GM23338 (cell line): Measurements from ENCODE around the gene RNF34. TPM values are rescaled to one million over a fixed set of nuclear protein-coding genes. Genes with fewer than 3 reads are reported as not detected.

Source experiments
- ATAC-seq: fragments of 200-7000 bp; cut with Tn5 transposase; 3 replicates; pipeline ENCODE4 v1.9.1; 2020
- DNase-seq: peaks from one replicate; pipeline ENCODE4 v3.0.0-alpha.2; 2015; ENCODE audit warnings: low spot score
- H2AFZ ChIP-seq: fragments of 200-600 bp; sonication (generic); 2 replicates; pipeline ENCODE4 v1.8.0; 2016; ENCODE audit warnings: antibody characterized with exemption, mild to moderate bottlenecking, moderate library complexity
- H3F3A ChIP-seq: fragments of 200-600 bp; sonication (generic); replicated peaks from 2 replicates; pipeline ENCODE4 v1.8.0; 2017; ENCODE audit warnings: antibody characterized with exemption, mixed run types, low read depth
- H3K27ac ChIP-seq: fragments of 200-600 bp; sonication (generic); 2 replicates; pipeline ENCODE4 v1.6.1; 2016; ENCODE audit warnings: low read depth
- H3K27me3 ChIP-seq: fragments of 200-600 bp; sonication (generic); 2 replicates; pipeline ENCODE4 v1.8.0; 2016; ENCODE audit warnings: mild to moderate bottlenecking, mixed run types, moderate library complexity; ENCODE audit not compliant: insufficient read depth
- H3K36me3 ChIP-seq: fragments of 200-600 bp; sonication (generic); 2 replicates; pipeline ENCODE4 v1.8.0; 2016; ENCODE audit warnings: mild to moderate bottlenecking; ENCODE audit not compliant: insufficient read depth
- H3K4me1 ChIP-seq: fragments of 200-600 bp; sonication (generic); 2 replicates; pipeline ENCODE4 v1.8.0; 2016; ENCODE audit warnings: mild to moderate bottlenecking, moderate library complexity; ENCODE audit not compliant: insufficient read depth
- H3K4me2 ChIP-seq: fragments of 200-600 bp; sonication (generic); 2 replicates; pipeline ENCODE4 v1.7.1; 2017; ENCODE audit warnings: mixed run types
- H3K4me3 ChIP-seq: fragments of 200-600 bp; sonication (generic); 2 replicates; pipeline ENCODE4 v1.6.1; 2016; ENCODE audit warnings: mixed run types
- H3K79me2 ChIP-seq: fragments of 200-600 bp; sonication (generic); replicated peaks from 2 replicates; pipeline ENCODE4 v1.8.0; 2017; ENCODE audit warnings: mild to moderate bottlenecking; ENCODE audit not compliant: insufficient read depth
- H3K9me2 ChIP-seq: fragments of 200-600 bp; sonication (generic); 2 replicates; pipeline ENCODE4 v1.8.0; 2017; ENCODE audit not compliant: insufficient read depth
- H4K20me1 ChIP-seq: fragments of 200-600 bp; sonication (generic); replicated peaks from 2 replicates; pipeline ENCODE4 v1.8.0; 2017; ENCODE audit warnings: mild to moderate bottlenecking; ENCODE audit not compliant: insufficient read depth
- H3K27ac Mint-ChIP-seq: 2 replicates; pipeline ENCODE4 v1.8.0; 2020; ENCODE audit warnings: inconsistent platforms, mild to moderate bottlenecking, moderate library complexity, mixed read lengths
- H3K27me3 Mint-ChIP-seq: 3 replicates; pipeline ENCODE4 v1.8.0; 2022; ENCODE audit warnings: low read depth, mild to moderate bottlenecking, moderate library complexity, mixed read lengths, inconsistent platforms; ENCODE audit not compliant: insufficient read depth, poor library complexity
- H3K36me3 Mint-ChIP-seq: 3 replicates; pipeline ENCODE4 v1.8.0; 2021; ENCODE audit warnings: low read depth, mild to moderate bottlenecking, inconsistent platforms, moderate library complexity, mixed read lengths
- H3K4me1 Mint-ChIP-seq: 3 replicates; pipeline ENCODE4 v1.8.0; 2020; ENCODE audit warnings: mild to moderate bottlenecking, inconsistent platforms, mixed read lengths
- H3K4me3 Mint-ChIP-seq: 3 replicates; pipeline ENCODE4 v1.8.0; 2021; ENCODE audit warnings: moderate library complexity, mild to moderate bottlenecking, inconsistent platforms, mixed read lengths
- H3K9me3 Mint-ChIP-seq: 3 replicates; pipeline ENCODE4 v1.8.0; 2020; ENCODE audit warnings: moderate library complexity, mild to moderate bottlenecking, inconsistent platforms, mixed read lengths
- CREB1 ChIP-seq: fragments of 250-450 bp; sonication (Bioruptor Pico); IDR thresholded peaks from 2 replicates; pipeline ENCODE4 v1.5.0; 2020; ENCODE audit warnings: low read depth, mild to moderate bottlenecking, moderate library complexity
- CTCF ChIP-seq, 2 experiments: fragments of 200-600 bp in 1 of 2; sonication (generic) in 1 of 2; conservative IDR thresholded peaks; 2 replicates each; pipeline versions ENCODE4 v1.5.1 to v1.6.1; 2016 to 2017; ENCODE audit warnings: antibody characterized with exemption in 2 of 2, low read depth in 2 of 2, mild to moderate bottlenecking in 2 of 2, moderate library complexity in 1 of 2
- ETS1 ChIP-seq: IDR thresholded peaks from 2 replicates; pipeline ENCODE4 v1.6.1; 2016; ENCODE audit warnings: antibody characterized with exemption
- EZH2 ChIP-seq: fragments of 200-600 bp; sonication (generic); IDR thresholded peaks from one replicate; pipeline ENCODE4 v1.8.0; 2017; ENCODE audit warnings: antibody characterized with exemption, mild to moderate bottlenecking, low read depth; ENCODE audit not compliant: unreplicated experiment
- EZH2phosphoT487 ChIP-seq: fragments of 200-600 bp; sonication (generic); IDR thresholded peaks from one replicate; pipeline ENCODE4 v1.8.1; 2018; ENCODE audit warnings: antibody characterized with exemption; ENCODE audit not compliant: unreplicated experiment
- JUNB ChIP-seq: IDR thresholded peaks from one replicate; pipeline ENCODE4 v1.6.1; 2016; ENCODE audit warnings: antibody characterized with exemption; ENCODE audit not compliant: unreplicated experiment
- NANOG ChIP-seq: IDR thresholded peaks from 2 replicates; pipeline ENCODE4 v1.6.1; 2016; ENCODE audit warnings: antibody characterized with exemption, borderline replicate concordance
- POLR2AphosphoS5 ChIP-seq: IDR thresholded peaks from 2 replicates; pipeline ENCODE4 v1.6.1; 2016; ENCODE audit warnings: antibody characterized with exemption, low read depth
- REST ChIP-seq: IDR thresholded peaks from one replicate; pipeline ENCODE4 v1.6.1; 2018; ENCODE audit warnings: antibody characterized with exemption; ENCODE audit not compliant: unreplicated experiment
- STAT1 ChIP-seq: IDR thresholded peaks from one replicate; pipeline ENCODE4 v1.6.1; 2016; ENCODE audit warnings: antibody characterized with exemption; ENCODE audit not compliant: unreplicated experiment
- ZNF114 ChIP-seq: fragments of 250-450 bp; sonication (Bioruptor Pico); IDR thresholded peaks from 2 replicates; pipeline ENCODE4 v1.5.0; 2020; ENCODE audit warnings: mild to moderate bottlenecking, moderate library complexity
- ZNF331 ChIP-seq: fragments of 250-450 bp; sonication (Bioruptor Pico); IDR thresholded peaks from 2 replicates; pipeline ENCODE4 v1.5.0; 2020; ENCODE audit warnings: low read depth, mild to moderate bottlenecking, moderate library complexity
- ZNF462 ChIP-seq: fragments of 250-450 bp; sonication (Bioruptor Pico); IDR thresholded peaks from 2 replicates; pipeline ENCODE4 v1.5.0; 2020; ENCODE audit warnings: mild to moderate bottlenecking, moderate library complexity
- polyA plus RNA-seq: library from polyadenylated mRNA; unstranded; fragments of >200 nt; fragmentation: Nextera tagmentation; extraction: Ambion mirVana; gene quantifications from 2 replicates; pipeline ENCODE4 v1.2.1, GENCODE V29; 2016
- total RNA-seq: library from RNA; depleted of rRNA; stranded (reverse); fragments of >200 nt; shearing (Covaris generic); gene quantifications from 2 replicates; pipeline ENCODE4 v1.2.3, GENCODE V29; 2014

The RNF34 gene
- total and polyA plus RNA-seq, 2 experiments from 2014 or later, result 47.2 to 63.3 TPM

GRCh38 chr12:121432740-121433480 is 33.0 kb downstream of the RNF34 start:
- Histone ChIP-seq H3K36me3 (peaks cover 52% of the 10 kb centered on the region), H2AFZ (no peak overlapping the region), H3K27me3 (no peaks in the 10 kb centered on the region), H4K20me1 (peaks cover 20% of the 10 kb centered on the region), H3K9me2 (no peaks in the 10 kb centered on the region), H3K27ac (no peak overlapping the region), H3F3A (peaks cover 19% of the 10 kb centered on the region; the same call in 1 of the 2 replicates), H3K79me2 (peaks cover 7% of the 10 kb centered on the region; the same call in 1 of the 2 replicates), H3K4me3 (no peak overlapping the region), H3K4me2 (no peak overlapping the region), H3K4me1 (no peaks in the 10 kb centered on the region)
- Mint-ChIP-seq H3K9me3 (no peaks in the 10 kb centered on the region; the same call in 1 of the 3 replicates), H3K4me1 (no peaks in the 10 kb centered on the region), H3K27me3 (peaks cover 6% of the 10 kb centered on the region), H3K4me3 (no peak overlapping the region), H3K36me3 (peaks cover 94% of the 10 kb centered on the region), H3K27ac (no peak overlapping the region)
- TF ChIP-seq POLR2AphosphoS5 (no peak), STAT1 (no peak), ZNF462 (CRISPR knock-in tag) (no peak), REST (no peak), CTCF (conservative IDR thresholded peaks at IDR 0.05; ENCODE audit: low read depth in 2 of 2) (no peak), NANOG (no peak), CREB1 (CRISPR knock-in tag) (no peak), ETS1 (no peak), EZH2phosphoT487 (no peak), ZNF114 (CRISPR knock-in tag) (no peak), EZH2 (no peak), JUNB (no peak), ZNF331 (no peak)
- ATAC-seq (no peak), DNase-seq (no peak)
